Measurements from ENCODE around the gene SDS.

SDS gene

DNA sequence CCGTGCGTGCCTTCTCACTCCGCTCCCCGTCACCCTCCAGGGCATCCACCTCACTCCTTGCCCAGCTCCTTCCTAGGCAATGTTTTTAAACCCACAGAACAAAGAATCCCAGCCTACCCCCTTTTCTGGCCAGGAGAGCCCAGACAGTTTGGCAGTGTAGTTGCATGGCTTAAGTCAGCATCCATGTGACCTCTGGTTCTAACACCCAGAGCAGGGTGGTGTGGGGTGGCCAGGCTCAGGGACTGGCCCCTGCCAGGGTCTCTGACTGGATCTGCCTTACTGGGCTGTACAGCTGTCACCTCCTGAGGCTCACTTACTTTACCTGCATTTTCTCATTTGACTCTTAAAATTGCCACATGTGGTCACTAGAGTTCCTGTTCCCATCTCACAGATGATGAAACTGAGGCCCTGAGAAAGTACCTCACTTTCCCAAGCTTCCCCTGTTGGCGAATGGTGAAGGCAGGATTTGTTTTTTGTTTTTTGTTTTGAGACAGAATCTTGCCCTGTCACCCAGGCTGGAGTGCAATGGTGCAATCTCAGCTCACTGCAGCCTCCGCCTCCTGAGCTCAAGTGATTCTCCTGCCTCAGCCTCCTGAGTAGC is 18.3 kb downstream of the SDS start:
- Histone ChIP-seq H3K27me3 (ENCODE audit: control insufficient read depth, insufficient read depth, low read length) (no peaks in the 10 kb centered on the region), H3K4me3 (ENCODE audit: low read length) (no peak overlapping the region), H3K4me1 (ENCODE audit: control insufficient read depth, insufficient read depth, low read length) (no peaks in the 10 kb centered on the region), H3K36me3 (ENCODE audit: insufficient read depth, low read length) (peaks cover 33% of the 10 kb centered on the region), H3K4me2 (ENCODE audit: low read length) (no peak overlapping the region), H3K9me3 (replicated peaks; ENCODE audit: low read length) (no peaks in the 10 kb centered on the region), H3K9ac (ENCODE audit: low read depth, low read length) (no peak overlapping the region)

DNA sequence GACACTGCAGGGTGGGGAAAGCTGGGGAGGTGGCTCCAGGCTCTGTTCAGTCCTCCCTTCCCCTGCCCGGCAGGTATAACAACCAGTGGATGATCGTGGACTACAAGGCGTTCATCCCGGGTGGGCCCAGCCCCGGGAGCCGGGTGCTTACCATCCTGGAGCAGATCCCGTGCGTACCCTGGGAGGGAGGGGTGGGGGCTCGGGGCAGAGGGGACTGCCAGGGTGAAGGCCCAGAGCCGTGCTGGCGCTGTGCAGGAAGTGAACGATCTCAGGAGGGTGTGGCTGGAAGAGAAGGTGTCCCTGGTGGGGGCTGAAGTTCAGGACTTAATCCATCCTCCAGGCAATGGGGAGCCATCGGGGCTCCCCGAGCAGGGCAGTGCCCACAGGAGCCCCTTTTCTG is 18.9 kb downstream of the SDS start:
- Histone ChIP-seq H3K4me2 (ENCODE audit: low read length) (no peak overlapping the region), H3K9ac (ENCODE audit: low read depth, low read length) (no peak overlapping the region), H3K36me3 (ENCODE audit: insufficient read depth, low read length) (peaks cover 33% of the 10 kb centered on the region), H3K4me1 (ENCODE audit: control insufficient read depth, insufficient read depth, low read length) (no peaks in the 10 kb centered on the region), H3K4me3 (ENCODE audit: low read length) (no peak overlapping the region), H3K9me3 (replicated peaks; ENCODE audit: low read length) (no peaks in the 10 kb centered on the region), H3K27me3 (ENCODE audit: control insufficient read depth, insufficient read depth, low read length) (no peaks in the 10 kb centered on the region)

DNA sequence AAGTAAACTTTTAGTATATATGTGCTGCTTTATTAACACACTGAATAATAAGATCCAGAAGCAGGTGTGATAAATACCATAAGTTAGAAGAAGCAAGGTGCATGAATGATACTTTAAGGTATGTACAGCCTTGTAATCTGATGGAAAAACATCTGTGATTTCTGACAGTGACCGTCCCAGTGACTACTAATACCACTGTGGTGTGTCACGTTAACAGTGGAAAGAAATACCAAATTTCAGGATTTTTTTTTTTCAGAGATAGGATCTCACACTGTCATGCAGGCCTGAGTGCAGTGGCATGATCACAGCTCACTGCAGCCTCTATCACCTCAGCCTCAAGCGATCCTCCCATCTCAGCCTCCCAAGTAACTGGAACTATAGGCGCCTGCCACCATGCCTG is 21.5 kb downstream of the SDS start:
- no peaks in the 10 kb centered on the region for H3K27me3 ChIP-seq (ENCODE audit: control insufficient read depth, insufficient read depth, low read length)
- no peak overlapping the region for H3K9ac ChIP-seq (ENCODE audit: low read depth, low read length)
- no peaks in the 10 kb centered on the region for H3K9me3 ChIP-seq (replicated peaks; ENCODE audit: low read length)
- H3K4me2 ChIP-seq (ENCODE audit: low read length): no peak overlapping the region
- no peaks in the 10 kb centered on the region for H3K4me1 ChIP-seq (ENCODE audit: control insufficient read depth, insufficient read depth, low read length)
- no peak overlapping the region for H3K4me3 ChIP-seq (ENCODE audit: low read length)
- H3K36me3 ChIP-seq (ENCODE audit: insufficient read depth, low read length): peaks cover 20% of the 10 kb centered on the region

DNA sequence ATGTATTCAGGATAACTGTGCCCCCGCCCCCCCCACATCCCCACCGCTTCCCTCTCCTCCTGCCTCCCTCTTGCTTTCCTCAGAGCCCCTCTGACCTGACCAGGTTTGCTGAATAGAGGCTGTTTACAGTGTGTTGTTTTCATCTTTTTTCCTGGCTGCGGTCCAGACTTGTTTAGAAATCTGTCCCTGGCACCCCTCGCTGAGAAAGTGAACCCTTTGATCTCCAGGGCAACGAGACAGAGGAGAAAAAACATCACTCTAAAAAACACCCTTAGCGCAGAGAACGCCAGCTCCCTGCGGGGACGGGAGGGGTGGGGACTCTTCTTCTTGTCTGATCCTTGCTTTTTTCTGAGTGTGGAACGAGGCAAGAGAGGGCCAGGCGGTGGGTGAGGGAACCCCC is 22.5 kb downstream of the SDS start:
- Histone ChIP-seq H3K4me1 (ENCODE audit: control insufficient read depth, insufficient read depth, low read length) (no peaks in the 10 kb centered on the region), H3K4me3 (ENCODE audit: low read length) (no peak overlapping the region), H3K4me2 (ENCODE audit: low read length) (no peak overlapping the region), H3K9me3 (replicated peaks; ENCODE audit: low read length) (no peaks in the 10 kb centered on the region), H3K36me3 (ENCODE audit: insufficient read depth, low read length) (peaks cover 21% of the 10 kb centered on the region), H3K27me3 (ENCODE audit: control insufficient read depth, insufficient read depth, low read length) (no peaks in the 10 kb centered on the region), H3K9ac (ENCODE audit: low read depth, low read length) (no peak overlapping the region)

DNA sequence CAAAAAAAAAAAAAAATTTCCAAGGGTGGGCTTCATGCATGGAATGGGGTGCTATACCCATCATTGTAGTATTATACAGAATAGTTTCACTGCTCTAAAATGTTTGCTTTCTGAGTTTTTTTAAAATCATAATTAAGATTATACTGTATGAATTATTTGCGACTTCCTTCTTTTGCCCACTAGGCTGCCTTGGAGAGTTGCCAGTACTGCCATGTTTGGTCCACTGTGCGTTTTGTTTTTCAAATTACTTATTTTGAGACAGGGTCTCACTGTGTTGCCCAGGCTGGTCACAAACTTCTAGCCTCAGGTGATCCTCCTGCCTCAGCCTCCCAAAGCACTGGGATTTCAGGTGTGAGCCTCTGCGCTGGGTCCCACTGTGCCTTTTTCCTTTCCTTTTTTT is 25.4 kb downstream of the SDS start:
- Histone ChIP-seq H3K4me2 (ENCODE audit: low read length) (no peak overlapping the region), H3K4me1 (ENCODE audit: control insufficient read depth, insufficient read depth, low read length) (no peaks in the 10 kb centered on the region), H3K27me3 (ENCODE audit: control insufficient read depth, insufficient read depth, low read length) (no peaks in the 10 kb centered on the region), H3K36me3 (ENCODE audit: insufficient read depth, low read length) (peaks cover 31% of the 10 kb centered on the region), H3K9me3 (replicated peaks; ENCODE audit: low read length) (no peaks in the 10 kb centered on the region), H3K9ac (ENCODE audit: low read depth, low read length) (no peak overlapping the region), H3K4me3 (ENCODE audit: low read length) (no peak overlapping the region)

DNA sequence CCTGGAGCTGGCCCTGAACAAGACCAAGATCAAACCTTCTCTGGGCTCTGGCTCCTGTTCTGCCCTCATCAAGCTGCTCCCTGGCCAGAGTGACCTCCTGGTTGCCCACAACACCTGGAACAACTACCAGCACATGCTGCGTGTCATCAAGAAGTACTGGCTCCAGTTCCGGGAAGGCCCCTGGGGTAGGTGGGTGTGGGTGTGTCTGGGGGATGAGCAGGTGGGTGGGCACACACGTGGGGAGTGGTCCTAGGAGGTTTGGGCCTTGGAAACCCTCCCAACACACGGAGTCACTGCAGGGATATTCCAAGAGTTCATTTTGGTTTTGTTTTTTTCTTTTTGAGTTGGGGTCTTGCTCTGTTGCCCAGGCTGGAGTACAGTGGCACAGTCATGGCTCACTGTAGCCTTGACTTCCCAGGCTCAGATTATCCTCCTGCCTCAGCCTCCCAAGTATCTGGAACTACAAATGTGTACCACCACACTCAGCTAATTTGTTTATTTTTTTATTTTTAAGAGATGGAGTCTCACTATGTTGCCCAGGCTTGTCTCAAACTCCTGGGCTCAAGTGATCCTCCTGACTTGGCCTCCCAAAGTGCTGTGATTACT is 28.8 kb downstream of the SDS start:
- no peak overlapping the region for H3K4me2 ChIP-seq (ENCODE audit: low read length)
- no peaks in the 10 kb centered on the region for H3K9me3 ChIP-seq (replicated peaks; ENCODE audit: low read length)
- H3K27me3 ChIP-seq (ENCODE audit: control insufficient read depth, insufficient read depth, low read length): no peaks in the 10 kb centered on the region
- H3K4me1 ChIP-seq (ENCODE audit: control insufficient read depth, insufficient read depth, low read length): no peaks in the 10 kb centered on the region
- peaks cover 40% of the 10 kb centered on the region for H3K36me3 ChIP-seq (ENCODE audit: insufficient read depth, low read length)
- no peak overlapping the region for H3K4me3 ChIP-seq (ENCODE audit: low read length)
- H3K9ac ChIP-seq (ENCODE audit: low read depth, low read length): no peak overlapping the region

DNA sequence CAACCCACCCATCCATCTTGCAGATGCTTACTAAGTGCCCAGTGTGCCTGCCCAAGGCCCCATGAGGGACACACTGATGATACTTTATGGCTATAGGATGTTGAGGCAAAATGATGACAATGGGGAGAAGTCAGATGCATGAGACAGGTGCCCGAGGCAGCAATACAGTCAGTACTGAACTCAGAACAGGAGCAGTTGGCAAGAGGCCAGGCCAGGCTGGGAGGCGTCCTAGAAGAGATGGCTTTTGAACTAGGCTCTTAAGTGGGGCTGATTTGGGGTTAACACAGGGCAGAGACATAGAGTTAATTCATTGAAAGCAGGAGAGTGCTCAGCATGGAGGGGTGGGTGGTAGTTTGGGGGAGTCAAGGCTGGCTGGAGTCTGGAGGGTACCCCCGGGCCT is 29.7 kb downstream of the SDS start:
- Histone ChIP-seq H3K27me3 (ENCODE audit: control insufficient read depth, insufficient read depth, low read length) (no peaks in the 10 kb centered on the region), H3K36me3 (ENCODE audit: insufficient read depth, low read length) (peaks cover 40% of the 10 kb centered on the region), H3K4me2 (ENCODE audit: low read length) (no peak overlapping the region), H3K4me1 (ENCODE audit: control insufficient read depth, insufficient read depth, low read length) (no peaks in the 10 kb centered on the region), H3K9me3 (replicated peaks; ENCODE audit: low read length) (no peaks in the 10 kb centered on the region), H3K9ac (ENCODE audit: low read depth, low read length) (no peak overlapping the region), H3K4me3 (ENCODE audit: low read length) (no peak overlapping the region)

DNA sequence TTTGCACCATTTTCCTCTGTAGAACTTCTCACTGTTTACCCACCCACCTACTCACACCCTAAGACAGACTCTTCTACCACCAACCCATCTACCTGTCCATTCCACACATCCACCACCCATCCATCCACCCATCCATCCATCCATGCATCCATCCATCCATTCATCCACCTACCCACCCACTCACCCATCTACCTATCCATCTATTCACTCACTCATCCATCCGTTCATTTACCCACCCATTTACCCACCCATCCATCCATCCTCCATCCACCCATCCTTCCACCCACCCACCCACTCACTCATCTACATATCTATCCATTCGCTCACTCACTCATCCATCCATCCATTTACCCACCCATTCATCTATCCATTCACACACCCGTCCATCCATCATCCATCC is 30.2 kb downstream of the SDS start:
- peaks cover 41% of the 10 kb centered on the region for H3K36me3 ChIP-seq (ENCODE audit: insufficient read depth, low read length)
- no peaks in the 10 kb centered on the region for H3K27me3 ChIP-seq (ENCODE audit: control insufficient read depth, insufficient read depth, low read length)
- no peaks in the 10 kb centered on the region for H3K4me1 ChIP-seq (ENCODE audit: control insufficient read depth, insufficient read depth, low read length)
- H3K4me3 ChIP-seq (ENCODE audit: low read length): no peak overlapping the region
- no peak overlapping the region for H3K4me2 ChIP-seq (ENCODE audit: low read length)
- no peaks in the 10 kb centered on the region for H3K9me3 ChIP-seq (replicated peaks; ENCODE audit: low read length)
- H3K9ac ChIP-seq (ENCODE audit: low read depth, low read length): no peak overlapping the region

DNA sequence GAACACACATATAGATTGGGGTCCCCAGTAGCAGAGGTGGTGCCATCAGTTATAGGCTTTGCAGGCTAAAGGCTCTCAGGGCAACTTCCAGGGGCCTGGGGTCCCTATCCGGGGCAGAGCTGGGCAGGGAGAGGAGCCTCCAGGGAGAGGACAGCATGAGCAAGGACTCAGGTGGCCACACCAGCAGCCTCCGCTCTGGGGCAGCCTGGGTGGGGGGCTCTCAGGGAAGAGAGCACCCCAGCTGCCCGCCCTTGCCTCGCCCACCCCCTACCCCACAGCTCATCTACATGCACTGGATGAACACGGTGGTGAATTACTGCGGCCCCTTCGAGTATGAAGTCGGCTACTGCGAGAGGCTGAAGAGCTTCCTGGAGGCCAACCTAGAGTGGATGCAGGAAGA is 31.3 kb downstream of the SDS start:
- Histone ChIP-seq H3K4me3 (ENCODE audit: low read length) (no peak overlapping the region), H3K36me3 (ENCODE audit: insufficient read depth, low read length) (peaks cover 45% of the 10 kb centered on the region), H3K4me2 (ENCODE audit: low read length) (no peak overlapping the region), H3K9ac (ENCODE audit: low read depth, low read length) (no peak overlapping the region), H3K9me3 (replicated peaks; ENCODE audit: low read length) (no peaks in the 10 kb centered on the region), H3K4me1 (ENCODE audit: control insufficient read depth, insufficient read depth, low read length) (no peaks in the 10 kb centered on the region), H3K27me3 (ENCODE audit: control insufficient read depth, insufficient read depth, low read length) (no peaks in the 10 kb centered on the region)

DNA sequence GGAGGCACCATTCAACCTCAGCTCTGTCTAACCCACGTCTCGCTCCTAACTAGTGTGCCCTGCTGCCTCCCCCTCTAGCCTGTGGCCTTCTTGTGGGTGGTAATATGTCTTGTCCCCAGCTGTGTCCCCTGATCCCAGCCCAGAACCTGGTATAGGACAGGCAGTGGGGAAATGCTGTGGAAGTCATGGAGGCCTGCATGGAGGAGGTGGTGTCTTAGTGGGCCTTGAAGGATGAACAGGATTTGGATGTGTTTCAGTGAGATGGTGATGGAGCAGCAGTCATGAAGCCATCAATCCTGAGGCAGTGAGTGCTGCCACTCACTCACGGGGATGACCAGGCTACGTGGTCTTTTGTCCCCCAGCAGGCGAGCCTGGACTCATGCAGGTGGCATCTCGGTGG is 31.9 kb downstream of the SDS start:
- no peak overlapping the region for H3K4me3 ChIP-seq (ENCODE audit: low read length)
- no peak overlapping the region for H3K4me2 ChIP-seq (ENCODE audit: low read length)
- H3K36me3 ChIP-seq (ENCODE audit: insufficient read depth, low read length): peaks cover 44% of the 10 kb centered on the region
- H3K9me3 ChIP-seq (replicated peaks; ENCODE audit: low read length): no peaks in the 10 kb centered on the region
- H3K9ac ChIP-seq (ENCODE audit: low read depth, low read length): no peak overlapping the region
- no peaks in the 10 kb centered on the region for H3K4me1 ChIP-seq (ENCODE audit: control insufficient read depth, insufficient read depth, low read length)
- H3K27me3 ChIP-seq (ENCODE audit: control insufficient read depth, insufficient read depth, low read length): no peaks in the 10 kb centered on the region

DNA sequence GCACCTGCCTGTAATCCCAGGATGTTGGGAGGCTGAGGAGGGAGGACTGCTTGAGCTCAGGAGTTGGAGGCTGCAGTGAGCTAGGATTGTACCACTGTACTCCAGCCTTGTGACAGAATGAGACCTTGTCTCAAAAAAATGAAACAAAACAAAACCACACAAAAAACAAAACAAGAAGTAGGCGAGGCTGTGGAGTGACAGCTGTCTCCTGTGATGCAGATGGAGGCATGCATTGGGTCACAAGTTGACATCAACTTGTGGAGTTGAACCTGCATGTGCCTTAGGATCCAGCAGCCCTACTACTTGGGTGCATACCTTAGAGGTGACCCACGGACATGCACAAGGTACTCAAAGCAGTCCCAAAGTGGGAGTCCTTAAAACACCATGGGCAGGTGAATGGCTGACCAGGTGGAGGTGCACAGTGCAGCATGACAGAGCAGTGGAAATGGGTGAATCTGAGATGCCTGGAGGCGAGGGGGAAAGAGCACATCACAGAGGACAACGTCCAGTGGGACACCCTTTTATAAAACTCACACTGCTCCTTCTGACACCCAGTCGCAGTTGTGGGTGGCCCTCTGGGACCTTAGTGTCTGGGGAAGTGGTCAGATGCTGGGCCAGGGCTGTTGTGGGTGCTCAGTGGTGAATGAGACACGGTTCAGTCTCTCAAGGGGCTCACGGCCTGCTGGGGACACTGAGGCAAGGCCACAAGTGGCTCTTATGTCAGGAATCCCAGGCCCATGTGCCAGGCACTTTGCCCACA is 32.6 kb downstream of the SDS start:
- Histone ChIP-seq H3K4me1 (ENCODE audit: control insufficient read depth, insufficient read depth, low read length) (no peaks in the 10 kb centered on the region), H3K27me3 (ENCODE audit: control insufficient read depth, insufficient read depth, low read length) (no peaks in the 10 kb centered on the region), H3K9ac (ENCODE audit: low read depth, low read length) (no peak overlapping the region), H3K36me3 (ENCODE audit: insufficient read depth, low read length) (peaks cover 39% of the 10 kb centered on the region), H3K4me3 (ENCODE audit: low read length) (no peak overlapping the region), H3K4me2 (ENCODE audit: low read length) (no peak overlapping the region), H3K9me3 (replicated peaks; ENCODE audit: low read length) (no peaks in the 10 kb centered on the region)

Data from skeletal muscle satellite cell (primary cell).